Activated naive CD8-positive, alpha-beta T cell treated with anti-CD3 and anti-CD28 coated beads, Interleukin-2, amount 50 U/mL, for 24 hours (primary cell): ENCODE results near the gene SHROOM4.
A peak's percentile ranks its signal among the peaks of the same experiment; 100 is the strongest.

ENCODE experiments used
- ATAC-seq: fragments of 150-1000 bp; cut with Tn5 transposase; one replicate; pipeline ENCODE4 v1.10.0; 2021
- DNase-seq: peaks from one replicate; pipeline ENCODE4 v3.0.0; 2021
- H3K27ac Mint-ChIP-seq: one replicate; pipeline ENCODE4 v1.8.0; 2021; ENCODE audit warnings: mild to moderate bottlenecking, mixed read lengths
- H3K27me3 Mint-ChIP-seq: one replicate; pipeline ENCODE4 v1.8.0; 2021; ENCODE audit warnings: mixed read lengths
- H3K36me3 Mint-ChIP-seq: one replicate; pipeline ENCODE4 v1.8.0; 2021; ENCODE audit warnings: low read depth, mixed read lengths
- H3K4me1 Mint-ChIP-seq: one replicate; pipeline ENCODE4 v1.8.0; 2021; ENCODE audit warnings: mixed read lengths
- H3K4me3 Mint-ChIP-seq: one replicate; pipeline ENCODE4 v1.8.0; 2021; ENCODE audit warnings: mild to moderate bottlenecking, moderate library complexity, mixed read lengths
- H3K9me3 Mint-ChIP-seq: one replicate; pipeline ENCODE4 v1.8.0; 2021; ENCODE audit warnings: mixed read lengths

The SHROOM4 gene

DNA sequence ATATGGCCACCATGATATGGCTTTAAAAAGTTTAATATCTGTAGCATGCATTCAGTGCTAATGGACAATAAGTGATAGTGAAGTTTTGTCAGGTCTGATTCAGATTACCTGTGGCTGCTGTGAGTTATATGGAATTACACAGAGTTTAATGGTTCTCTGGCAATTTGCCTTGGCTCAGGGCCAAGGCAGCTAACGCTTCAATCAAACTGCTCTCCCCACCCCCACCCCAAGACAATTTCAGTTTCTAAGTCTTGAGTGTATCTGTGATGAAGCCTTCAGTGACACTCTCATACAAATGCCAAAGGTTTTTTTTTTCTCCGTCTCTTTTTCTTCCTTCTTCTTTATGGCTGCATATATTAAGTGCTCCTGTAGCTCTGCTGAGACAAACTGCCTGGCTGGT is 106.6 kb downstream of the SHROOM4 start:
- DNase-seq (no peak), ATAC-seq (no peak)
- H3K4me3 Mint-ChIP-seq, result no peak overlapping the region
- no peaks in the 10 kb centered on the region for H3K9me3 Mint-ChIP-seq
- no peaks in the 10 kb centered on the region for H3K4me1 Mint-ChIP-seq
- H3K27ac Mint-ChIP-seq, result no peak overlapping the region
- peaks cover 2% of the 10 kb centered on the region for H3K27me3 Mint-ChIP-seq
- H3K36me3 Mint-ChIP-seq, result no peaks in the 10 kb centered on the region

DNA sequence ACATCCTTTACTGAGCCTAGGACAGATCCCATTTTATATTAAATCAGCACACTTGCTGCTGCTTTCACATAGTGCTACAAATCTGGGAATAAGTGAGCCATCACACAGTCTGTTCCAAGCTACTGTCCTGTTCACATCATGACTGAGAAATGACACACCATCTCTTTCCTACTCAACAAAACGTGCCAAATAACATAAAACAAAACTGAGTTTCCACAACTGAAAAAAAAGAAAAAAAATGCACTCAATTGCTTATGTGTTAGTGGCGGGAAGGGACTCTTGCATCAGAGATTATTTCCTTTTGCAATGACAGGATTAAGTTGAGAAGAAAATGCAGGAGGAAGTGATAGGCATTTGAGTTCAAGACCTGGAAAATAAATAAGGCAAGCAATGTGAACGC is 109.0 kb downstream of the SHROOM4 start:
- peaks cover 4% of the 10 kb centered on the region for H3K27me3 Mint-ChIP-seq
- no peak overlapping the region for H3K4me3 Mint-ChIP-seq
- H3K27ac Mint-ChIP-seq, result no peak overlapping the region
- DNase-seq (no peak), ATAC-seq (no peak)
- no peaks in the 10 kb centered on the region for H3K4me1 Mint-ChIP-seq
- no peaks in the 10 kb centered on the region for H3K36me3 Mint-ChIP-seq
- no peaks in the 10 kb centered on the region for H3K9me3 Mint-ChIP-seq

DNA sequence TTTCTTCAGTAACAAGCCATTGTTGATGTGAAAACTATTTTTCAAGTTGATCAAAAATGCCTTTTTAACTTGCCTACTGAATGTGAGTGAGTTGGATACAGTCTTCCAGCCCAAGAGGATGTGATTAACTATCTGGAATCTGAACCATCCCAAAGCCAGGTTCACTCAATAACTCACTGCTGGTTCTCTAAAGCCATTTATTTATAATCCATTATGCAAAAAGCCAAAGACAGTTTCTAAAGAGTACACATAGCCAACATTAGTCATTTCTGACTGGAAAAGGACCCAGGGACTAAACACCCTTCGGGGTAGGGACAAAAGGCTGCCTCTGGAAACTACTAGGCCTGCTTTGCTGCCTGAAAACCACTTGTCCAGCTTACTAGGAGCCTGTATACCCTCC is 109.6 kb downstream of the SHROOM4 start:
- peaks cover 4% of the 10 kb centered on the region for H3K27me3 Mint-ChIP-seq
- ATAC-seq (no peak), DNase-seq (no peak)
- H3K4me1 Mint-ChIP-seq, result no peaks in the 10 kb centered on the region
- H3K4me3 Mint-ChIP-seq, result no peak overlapping the region
- H3K9me3 Mint-ChIP-seq, result no peaks in the 10 kb centered on the region
- H3K36me3 Mint-ChIP-seq, result no peaks in the 10 kb centered on the region
- H3K27ac Mint-ChIP-seq, result no peak overlapping the region

DNA sequence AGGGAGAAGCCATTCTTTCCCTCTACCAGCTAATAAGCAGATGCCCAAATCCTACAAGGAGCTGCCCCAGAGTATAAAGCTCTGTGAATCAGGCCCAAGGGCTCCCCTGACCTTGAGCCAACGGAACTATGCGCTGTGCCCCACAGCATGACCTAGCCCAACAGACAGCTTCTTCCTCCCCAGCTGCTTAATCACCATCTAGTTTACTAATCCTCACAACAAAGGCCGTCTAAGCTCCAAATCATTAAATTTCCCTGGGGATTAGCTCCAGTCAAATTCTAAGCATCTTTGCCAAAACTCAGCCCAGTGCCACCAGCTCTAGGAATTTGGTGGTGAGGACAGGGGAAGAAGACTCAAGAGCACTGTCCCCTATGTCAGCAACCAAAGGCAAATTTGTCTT is 113.1 kb downstream of the SHROOM4 start:
- H3K36me3 Mint-ChIP-seq, result no peaks in the 10 kb centered on the region

DNA sequence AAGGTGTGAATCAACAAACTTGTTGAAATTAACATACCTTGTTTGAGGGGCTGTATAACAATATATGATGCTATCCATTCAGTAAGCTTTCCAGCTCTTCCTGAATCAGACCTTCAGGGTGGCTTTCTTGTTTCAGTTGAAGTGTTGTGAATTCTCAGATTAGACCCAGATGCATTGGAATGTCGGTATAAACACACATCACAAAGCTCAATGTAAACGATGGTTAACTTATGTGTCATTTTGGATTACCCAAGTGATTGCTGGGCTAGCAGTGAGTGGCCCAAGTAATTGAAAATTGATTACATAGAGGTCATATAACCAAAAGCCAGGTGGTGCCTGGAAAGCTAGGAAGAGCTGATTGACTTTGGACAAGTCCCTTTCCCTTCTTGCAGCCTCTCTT is 115.0 kb downstream of the SHROOM4 start:
- Mint-ChIP-seq H3K9me3 (no peaks in the 10 kb centered on the region), H3K27ac (no peak overlapping the region), H3K36me3 (no peaks in the 10 kb centered on the region), H3K4me3 (no peak overlapping the region), H3K4me1 (no peaks in the 10 kb centered on the region), H3K27me3 (peaks cover 5% of the 10 kb centered on the region)
- DNase-seq, result no peak
- no peak for ATAC-seq

More for the DNA sequence above, 113.1 kb downstream of the SHROOM4 start:
- Mint-ChIP-seq H3K27ac (no peak overlapping the region), H3K9me3 (no peaks in the 10 kb centered on the region), H3K27me3 (peaks cover 4% of the 10 kb centered on the region), H3K4me1 (no peaks in the 10 kb centered on the region), H3K4me3 (no peak overlapping the region)
- DNase-seq, result no peak
- no peak for ATAC-seq

DNA sequence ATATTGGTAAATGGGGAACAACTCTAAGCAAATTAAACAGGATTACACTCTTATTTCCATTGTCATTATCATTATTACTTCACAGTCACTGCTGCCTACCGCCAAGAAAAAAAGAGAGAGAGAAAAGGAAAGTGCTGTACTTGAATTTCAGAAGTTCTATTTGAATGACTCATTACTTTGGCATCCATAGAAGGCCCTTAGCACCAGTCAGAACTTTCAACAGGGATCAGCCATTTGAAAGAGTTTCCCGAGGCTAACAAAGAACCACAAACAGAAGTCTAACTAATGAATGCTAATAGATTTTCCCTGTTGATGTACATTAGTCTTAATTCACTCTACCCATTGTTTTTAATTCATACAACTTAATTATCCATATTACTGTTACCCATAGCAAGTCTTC is 116.3 kb downstream of the SHROOM4 start:
- Mint-ChIP-seq H3K27ac (no peak overlapping the region), H3K4me1 (no peaks in the 10 kb centered on the region), H3K4me3 (no peak overlapping the region), H3K27me3 (peaks cover 5% of the 10 kb centered on the region), H3K9me3 (no peaks in the 10 kb centered on the region), H3K36me3 (no peaks in the 10 kb centered on the region)
- DNase-seq, result no peak
- ATAC-seq, result no peak

DNA sequence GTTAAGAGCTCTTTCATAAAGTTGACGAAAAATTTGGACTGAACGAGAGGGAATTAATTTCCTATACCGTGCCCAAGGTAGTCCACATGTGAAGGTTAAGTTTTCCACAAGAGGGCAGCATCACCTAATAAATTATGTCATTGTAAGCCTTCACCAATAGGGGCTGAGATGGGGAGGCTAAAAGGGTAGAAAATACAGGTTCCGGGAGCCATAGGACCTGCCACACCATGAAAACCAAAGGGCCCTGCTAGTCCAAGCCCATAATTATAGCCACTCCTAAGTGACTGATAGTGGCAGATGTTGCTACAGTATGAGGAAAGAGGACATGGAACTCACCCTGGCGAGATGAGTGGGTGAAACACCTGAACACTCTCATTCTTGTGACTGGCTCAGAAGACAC is 122.2 kb downstream of the SHROOM4 start:
- Mint-ChIP-seq H3K4me3 (no peak overlapping the region), H3K9me3 (no peaks in the 10 kb centered on the region), H3K36me3 (no peaks in the 10 kb centered on the region), H3K27ac (no peak overlapping the region), H3K4me1 (no peaks in the 10 kb centered on the region), H3K27me3 (peaks cover 3% of the 10 kb centered on the region)
- peak; percentile 43 for ATAC-seq
- DNase-seq, result no peak

DNA sequence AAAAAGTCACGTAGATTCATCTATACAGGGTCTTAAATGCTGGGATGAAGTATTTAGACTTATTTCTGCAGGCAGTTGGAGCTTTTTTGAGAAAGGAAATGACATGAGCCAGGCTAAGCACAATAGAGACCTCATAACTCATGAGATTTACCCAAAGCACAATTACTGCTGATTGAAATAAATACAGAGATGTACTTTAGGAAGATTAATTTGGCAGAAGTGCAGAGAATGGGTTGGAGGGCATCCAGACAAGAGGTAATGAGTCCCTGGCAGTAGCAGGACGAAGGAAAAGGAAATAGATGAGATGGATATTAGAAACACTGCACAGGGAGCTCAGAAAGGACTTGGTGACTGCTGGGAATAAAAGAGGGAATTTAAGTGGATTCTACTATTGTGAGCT is 129.1 kb downstream of the SHROOM4 start:
- no peak overlapping the region for H3K27ac Mint-ChIP-seq
- H3K4me3 Mint-ChIP-seq, result no peak overlapping the region
- no peak for DNase-seq
- ATAC-seq, result no peak
- H3K4me1 Mint-ChIP-seq, result no peaks in the 10 kb centered on the region
- H3K36me3 Mint-ChIP-seq, result no peaks in the 10 kb centered on the region
- no peaks in the 10 kb centered on the region for H3K27me3 Mint-ChIP-seq
- H3K9me3 Mint-ChIP-seq, result no peaks in the 10 kb centered on the region

DNA sequence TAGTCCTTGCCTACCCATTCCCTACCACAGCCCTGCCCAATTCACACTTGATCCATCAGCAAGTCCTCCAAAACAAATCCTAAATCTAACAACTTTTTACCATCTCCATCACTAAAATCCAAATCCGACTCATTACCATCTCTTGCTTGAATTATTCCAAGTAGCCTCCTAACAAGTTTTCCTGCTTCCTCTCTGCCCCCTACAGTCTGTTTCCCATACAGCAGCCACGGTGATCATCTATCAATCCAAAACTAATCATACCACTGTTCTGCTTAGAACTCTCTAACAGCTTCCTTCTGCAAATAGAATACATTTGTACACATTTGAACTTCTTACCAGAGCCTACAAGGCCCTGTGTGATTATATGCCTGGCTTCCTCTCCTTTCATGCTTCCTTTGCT is 133.0 kb downstream of the SHROOM4 start:
- Mint-ChIP-seq H3K4me3 (no peak overlapping the region), H3K9me3 (no peaks in the 10 kb centered on the region), H3K36me3 (no peaks in the 10 kb centered on the region), H3K4me1 (no peaks in the 10 kb centered on the region), H3K27ac (no peak overlapping the region), H3K27me3 (no peaks in the 10 kb centered on the region)
- DNase-seq (no peak), ATAC-seq (no peak)

DNA sequence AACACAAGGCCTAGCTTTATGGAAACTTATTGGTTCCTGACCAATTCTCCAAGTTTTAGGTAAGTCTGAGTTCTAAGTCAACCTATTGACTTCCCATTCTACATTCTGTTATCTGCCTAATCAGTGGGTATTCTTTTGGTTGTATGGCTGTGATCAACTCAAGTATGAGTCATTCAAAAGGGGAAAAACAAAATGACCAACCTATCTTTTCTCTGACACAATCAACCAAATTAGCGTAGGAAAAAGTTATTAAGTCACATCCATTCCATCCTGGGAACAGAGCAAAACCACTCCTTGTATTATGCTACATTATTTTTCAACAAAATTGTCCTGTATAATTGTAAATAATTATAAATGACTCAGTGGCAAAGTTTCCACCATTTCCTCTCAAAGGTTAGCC is 136.2 kb downstream of the SHROOM4 start:
- Mint-ChIP-seq H3K4me1 (no peaks in the 10 kb centered on the region), H3K4me3 (no peak overlapping the region), H3K27me3 (no peaks in the 10 kb centered on the region), H3K27ac (no peak overlapping the region), H3K36me3 (no peaks in the 10 kb centered on the region), H3K9me3 (no peaks in the 10 kb centered on the region)
- ATAC-seq, result no peak
- DNase-seq, result no peak

DNA sequence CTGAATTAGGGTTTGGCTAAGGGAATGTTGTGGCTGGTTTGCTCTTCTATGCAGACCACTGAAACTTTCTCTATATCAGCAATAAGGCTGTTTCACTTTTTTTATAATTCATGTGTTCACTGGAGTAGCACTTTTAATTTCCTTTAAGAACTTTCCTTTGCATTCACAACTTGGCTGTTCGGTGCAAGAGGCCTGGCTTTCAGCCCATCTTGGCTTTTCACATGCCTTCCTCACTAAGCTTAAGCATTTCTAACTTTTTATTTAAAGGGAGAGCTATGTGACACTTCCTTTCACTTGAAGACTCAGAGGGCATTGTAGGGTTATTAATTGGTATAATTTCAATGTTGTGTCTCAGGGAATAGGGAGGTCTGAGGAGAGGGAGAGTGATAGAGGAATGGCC is 142.3 kb downstream of the SHROOM4 start:
- Mint-ChIP-seq H3K36me3 (no peaks in the 10 kb centered on the region), H3K27ac (no peak overlapping the region), H3K9me3 (no peaks in the 10 kb centered on the region), H3K4me1 (no peaks in the 10 kb centered on the region), H3K27me3 (peaks cover 2% of the 10 kb centered on the region), H3K4me3 (no peak overlapping the region)
- ATAC-seq, result no peak
- no peak for DNase-seq

DNA sequence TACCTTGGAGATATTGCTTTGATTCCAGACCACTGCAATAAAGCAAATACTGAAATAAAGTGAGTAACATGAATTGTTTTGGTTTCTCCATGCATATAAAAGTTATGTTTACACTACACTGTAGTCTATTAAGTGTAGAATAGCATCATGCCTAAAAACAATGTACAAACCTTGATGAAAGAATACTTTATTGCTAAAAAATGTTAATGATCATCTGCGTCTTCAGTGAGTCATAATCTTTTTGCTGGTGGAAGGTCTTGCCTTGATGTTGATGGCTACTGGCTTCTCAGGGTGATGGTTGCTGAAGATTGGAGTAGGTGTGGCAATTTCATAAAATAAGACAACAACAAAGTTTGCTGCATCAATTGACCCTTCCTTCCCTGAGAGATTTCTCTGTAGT is 145.1 kb downstream of the SHROOM4 start:
- H3K4me3 Mint-ChIP-seq, result no peak overlapping the region

DNA sequence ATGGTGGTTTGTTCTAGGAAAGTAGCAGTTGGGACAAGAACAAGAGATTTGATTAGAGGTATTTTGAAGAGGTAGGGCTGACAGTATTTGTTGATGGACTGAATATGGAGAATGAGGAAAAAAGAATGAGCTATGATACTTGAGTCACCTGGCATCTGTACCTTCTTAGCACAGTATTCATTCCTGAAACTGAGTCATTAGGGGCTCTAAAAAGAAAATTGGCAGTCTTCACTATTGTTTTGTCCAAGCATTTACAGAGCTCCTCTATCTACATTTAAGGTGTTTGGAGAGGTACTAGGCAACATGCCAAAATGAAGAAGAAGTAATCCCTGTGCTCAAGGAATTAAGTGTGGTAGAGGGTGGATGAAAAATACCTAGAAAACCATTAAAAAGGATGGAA is 165.8 kb downstream of the SHROOM4 start:
- no peaks in the 10 kb centered on the region for H3K4me1 Mint-ChIP-seq
- H3K36me3 Mint-ChIP-seq, result no peaks in the 10 kb centered on the region
- no peak overlapping the region for H3K27ac Mint-ChIP-seq
- no peak for DNase-seq
- H3K9me3 Mint-ChIP-seq, result no peaks in the 10 kb centered on the region
- H3K4me3 Mint-ChIP-seq, result no peak overlapping the region
- no peak for ATAC-seq
- no peaks in the 10 kb centered on the region for H3K27me3 Mint-ChIP-seq

More for the DNA sequence above, 145.1 kb downstream of the SHROOM4 start:
- H3K27ac Mint-ChIP-seq, result no peak overlapping the region
- H3K27me3 Mint-ChIP-seq, result peaks cover 2% of the 10 kb centered on the region
- no peaks in the 10 kb centered on the region for H3K36me3 Mint-ChIP-seq
- H3K4me1 Mint-ChIP-seq, result no peaks in the 10 kb centered on the region
- no peaks in the 10 kb centered on the region for H3K9me3 Mint-ChIP-seq
- no peak for DNase-seq
- ATAC-seq, result no peak

DNA sequence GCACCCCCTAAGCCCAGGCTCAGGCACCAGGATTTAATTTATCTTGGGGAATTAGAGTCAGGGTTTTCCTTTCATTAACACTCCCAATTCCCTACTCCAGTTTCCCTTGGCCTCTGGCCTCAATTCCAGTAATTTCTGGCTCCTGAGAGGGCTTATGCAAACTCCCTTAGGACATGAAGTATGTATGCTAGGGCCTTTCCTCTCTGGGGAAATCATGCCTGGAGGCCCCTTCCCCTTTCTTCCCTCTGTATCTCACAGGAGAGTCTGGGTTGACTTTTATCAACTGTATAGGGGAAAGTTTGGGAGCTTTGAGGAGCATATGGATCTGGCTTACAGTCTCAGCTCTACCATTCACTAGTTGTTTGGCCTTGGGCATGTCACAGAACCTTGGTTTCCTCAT is 169.5 kb downstream of the SHROOM4 start:
- Mint-ChIP-seq H3K4me3 (no peak overlapping the region), H3K27ac (no peak overlapping the region), H3K36me3 (no peaks in the 10 kb centered on the region), H3K4me1 (no peaks in the 10 kb centered on the region), H3K27me3 (no peaks in the 10 kb centered on the region), H3K9me3 (no peaks in the 10 kb centered on the region)
- ATAC-seq (no peak), DNase-seq (no peak)

DNA sequence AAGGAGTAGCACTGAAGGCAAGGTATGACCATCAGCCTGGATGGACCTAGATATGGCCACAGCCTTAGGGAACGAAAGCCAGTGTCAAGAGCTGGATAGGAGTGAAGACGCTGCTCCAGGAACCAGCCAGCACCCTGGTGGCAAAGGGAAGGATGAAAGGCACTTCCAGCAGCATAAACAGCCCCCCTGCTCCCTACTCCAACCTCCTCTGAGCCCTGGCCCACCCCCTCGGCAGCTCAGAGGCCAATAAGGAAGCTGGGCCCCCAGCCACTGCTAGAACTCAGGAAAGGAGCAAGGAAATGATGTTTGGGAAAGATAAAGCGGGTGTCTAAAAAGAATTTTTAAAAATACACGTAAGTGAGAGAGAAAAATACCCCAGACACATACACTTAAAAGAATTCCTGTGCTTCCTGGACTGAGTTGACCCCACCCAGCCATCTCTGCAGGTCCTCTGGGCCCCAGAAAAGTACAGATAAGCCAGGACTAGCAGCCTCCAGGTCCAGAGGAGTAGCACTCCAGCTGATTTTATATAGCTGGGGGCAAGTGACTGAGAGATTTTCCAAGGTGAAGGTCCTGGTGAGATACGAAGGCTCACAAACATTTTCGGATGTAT is 170.4 kb downstream of the SHROOM4 start:
- Mint-ChIP-seq H3K9me3 (no peaks in the 10 kb centered on the region), H3K27me3 (no peaks in the 10 kb centered on the region), H3K4me3 (no peak overlapping the region), H3K27ac (no peak overlapping the region), H3K4me1 (no peaks in the 10 kb centered on the region), H3K36me3 (no peaks in the 10 kb centered on the region)
- DNase-seq, result no peak
- no peak for ATAC-seq

DNA sequence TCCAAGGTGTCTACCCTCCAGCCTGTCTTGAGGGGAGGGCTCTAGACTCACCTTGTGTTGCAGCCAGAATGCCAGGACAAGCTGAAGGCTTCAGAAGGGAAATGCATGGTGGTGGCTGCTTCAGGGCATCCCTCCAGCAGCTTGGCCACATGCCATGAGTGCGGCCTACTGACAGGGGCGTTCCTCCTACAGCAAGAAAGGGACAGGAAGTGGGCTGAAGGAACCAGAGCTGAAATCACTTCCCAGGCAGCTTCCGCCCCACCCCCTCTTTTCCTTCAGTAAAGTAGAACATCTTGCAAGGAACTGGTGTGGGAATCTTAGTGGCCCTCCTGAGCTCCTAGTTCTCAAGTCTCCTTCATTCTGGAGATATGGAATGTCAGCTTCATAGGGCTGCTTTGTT is 175.9 kb downstream of the SHROOM4 start:
- H3K36me3 Mint-ChIP-seq, result no peaks in the 10 kb centered on the region
- peaks cover 3% of the 10 kb centered on the region for H3K4me1 Mint-ChIP-seq
- no peaks in the 10 kb centered on the region for H3K27me3 Mint-ChIP-seq

More for the DNA sequence above, 175.9 kb downstream of the SHROOM4 start:
- DNase-seq, result no peak
- H3K27ac Mint-ChIP-seq, result no peak overlapping the region
- no peak for ATAC-seq
- H3K4me3 Mint-ChIP-seq, result no peak overlapping the region
- no peaks in the 10 kb centered on the region for H3K9me3 Mint-ChIP-seq
